Mucosa of descending colon (tissue), 3 donors: Measurements from ENCODE around the gene SLC7A6. TPM values are rescaled to one million over a fixed set of nuclear protein-coding genes. Genes with fewer than 3 reads are reported as not detected.

Experiments used
- ATAC-seq: fragments of 200-7000 bp; cut with Tn5 transposase; one replicate; pipeline ENCODE4 v1.9.1; 2020; ENCODE audit warnings: mild to moderate bottlenecking, moderate library complexity
- DNase-seq, 3 donors: peaks; one replicate each; pipeline ENCODE4 v3.0.0-alpha.2; 2020
- H3K36me3 ChIP-seq: fragments of 200-600 bp; one replicate; pipeline ENCODE4 v1.8.0; 2021; ENCODE audit warnings: low read depth, mild to moderate bottlenecking
- H3K4me1 ChIP-seq: fragments of 200-600 bp; one replicate; pipeline ENCODE4 v1.8.0; 2021; ENCODE audit warnings: low read depth, mild to moderate bottlenecking
- H3K4me3 ChIP-seq: fragments of 200-600 bp; one replicate; pipeline ENCODE4 v1.8.0; 2021; ENCODE audit warnings: mild to moderate bottlenecking
- H3K9me3 ChIP-seq: fragments of 200-600 bp; one replicate; pipeline ENCODE4 v1.8.0; 2021; ENCODE audit warnings: mild to moderate bottlenecking
- CTCF ChIP-seq: fragments of 200-600 bp; IDR thresholded peaks from one replicate; pipeline ENCODE4 v1.8.0; 2022; ENCODE audit warnings: antibody characterized with exemption, mild to moderate bottlenecking
- intact Hi-C, 2 donors: fragments of 100-400 bp; cut with DNase I in 1 of 2; cut with micrococcal nuclease in 1 of 2; formaldehyde crosslinking; loops; one replicate each; pipeline versions ENCODE4 v1.11.0 to v1.11.1; 2022; cut with DNase I, micrococcal nuclease
- total RNA-seq, 3 donors: library from RNA; stranded (reverse); fragmentation: NEBNext Ultra II Directional in 2 of 3; extraction: Animal tissue kit (Norgen Biotek cat#: 25700) in 2 of 3; gene quantifications; one replicate each; pipeline versions ENCODE4 v1.2.1 to v1.2.4, GENCODE V29; 2021 to 2023
- donor health status: DM: no; HTN: no; CAD: no; lungs with moderate emphysema.
- donor health status: DM: no; HTN: no; CAD: no.
- donor health status: DM: no; HTN: yes; CAD: no.

SLC7A6 gene
- total RNA-seq, 3 donors from 2014 or later = 35.0 to 41.4 (median 37.2) TPM

DNA sequence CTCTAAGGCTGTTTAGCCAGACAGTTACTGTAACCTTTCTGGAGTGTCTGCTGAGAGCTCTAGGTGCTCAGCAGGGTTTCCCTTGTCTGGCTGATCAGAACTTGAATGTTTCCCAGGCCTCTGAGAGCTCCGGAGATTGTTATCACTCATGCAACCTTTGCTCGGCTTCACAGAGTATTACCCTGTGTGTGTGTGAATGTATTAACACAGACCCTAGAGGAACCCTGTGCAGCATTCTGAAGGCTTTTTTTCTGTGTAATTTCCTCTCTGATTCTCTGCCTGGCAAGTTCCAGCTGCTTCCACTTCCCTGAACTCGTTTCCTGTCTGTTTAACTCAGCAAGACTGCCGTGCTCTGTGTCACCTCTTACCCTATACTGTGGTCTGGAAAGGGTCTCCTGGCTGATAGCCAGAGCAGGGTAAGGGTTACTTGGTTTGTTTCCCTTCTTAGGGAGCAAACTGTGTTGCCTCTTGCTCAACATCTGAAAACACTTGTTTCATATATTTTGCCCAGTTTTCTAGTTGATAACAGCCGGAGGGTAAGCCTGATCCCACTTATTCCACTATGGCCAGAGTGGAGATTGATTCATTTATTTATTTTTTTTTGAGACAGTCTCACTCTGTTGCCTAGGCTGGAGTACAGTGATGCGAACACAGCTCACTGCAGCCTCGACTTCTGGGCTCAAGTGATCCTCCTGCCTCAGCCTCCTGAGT lies 68.2 kb downstream of the SLC7A6 start:
- H3K36me3 ChIP-seq = no peaks in the 10 kb centered on the region

DNA sequence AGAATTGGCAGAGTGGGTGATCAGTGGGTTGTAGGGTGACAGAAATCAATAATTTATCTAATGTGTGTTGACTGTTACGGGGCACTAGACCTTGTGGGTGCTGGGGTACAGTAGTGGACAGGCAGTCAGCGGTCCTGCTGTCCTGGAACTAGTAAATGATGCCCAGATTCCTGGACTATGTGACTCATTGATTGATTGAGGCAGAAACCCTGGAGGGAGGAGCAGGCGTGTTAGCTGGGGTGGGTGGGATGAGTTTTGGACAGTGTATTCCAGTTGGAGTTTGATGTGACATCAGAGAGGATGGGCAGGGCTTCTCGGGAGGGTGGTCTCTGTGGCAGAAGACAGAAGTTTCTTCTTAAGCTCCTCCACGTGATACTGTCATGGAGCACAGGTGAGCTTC lies 70.8 kb downstream of the SLC7A6 start:
- intact Hi-C loops = no loop called here
- H3K9me3 ChIP-seq = no peaks in the 10 kb centered on the region
- no peaks in the 10 kb centered on the region for H3K36me3 ChIP-seq
- DNase-seq = no peak
- TF ChIP-seq CTCF = no peak
- no peak overlapping the region for H3K4me3 ChIP-seq
- H3K4me1 ChIP-seq = no peaks in the 10 kb centered on the region
- no peak for ATAC-seq

More for the DNA sequence above, 68.2 kb downstream of the SLC7A6 start:
- H3K4me1 ChIP-seq = no peaks in the 10 kb centered on the region
- no peak for TF ChIP-seq CTCF
- no peak overlapping the region for H3K4me3 ChIP-seq
- intact Hi-C loops = no loop called here
- no peaks in the 10 kb centered on the region for H3K9me3 ChIP-seq
- ATAC-seq = peak; percentile 20
- peak in 1 of 3 donors; percentile 46 for DNase-seq

DNA sequence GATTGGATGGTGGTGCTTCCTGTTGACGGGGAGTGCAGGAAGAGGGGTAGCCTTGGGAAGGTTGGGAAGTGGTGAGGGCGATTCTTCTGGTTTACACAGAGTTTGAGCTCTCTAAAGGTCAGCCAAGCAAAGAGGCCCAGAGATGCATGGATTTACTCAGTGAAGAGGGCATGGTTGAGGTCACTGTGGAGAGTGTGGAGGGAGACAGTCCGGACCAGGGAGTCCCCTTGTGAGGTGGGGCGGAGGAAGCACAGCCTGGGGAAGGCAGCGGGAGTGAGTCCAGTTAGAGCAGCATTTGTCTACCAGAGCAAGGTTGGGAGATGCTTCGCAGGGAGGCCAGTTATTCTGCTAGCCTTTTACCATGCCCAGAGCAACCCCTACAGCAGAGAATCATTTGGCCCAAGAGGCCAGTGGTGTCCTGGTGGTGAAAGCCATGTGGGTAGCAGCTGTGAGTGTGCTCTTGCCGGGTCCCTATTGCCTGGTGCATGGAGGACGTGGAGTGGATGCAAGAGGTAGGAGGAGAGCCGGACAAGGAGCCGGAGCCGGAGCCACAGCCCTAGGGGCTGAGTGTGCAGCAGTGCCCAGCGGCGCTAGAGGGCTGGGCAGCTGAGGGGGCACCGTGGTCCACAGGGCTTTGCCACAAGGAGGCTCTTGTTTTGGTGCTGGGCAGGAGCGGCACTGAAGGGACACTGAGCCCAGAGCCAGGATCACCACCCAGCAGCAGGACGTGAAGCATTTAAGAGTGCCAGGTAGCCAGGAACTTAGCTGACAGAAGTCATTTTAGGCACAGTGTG lies 74.2 kb downstream of the SLC7A6 start:
- ATAC-seq = no peak
- intact Hi-C loops = no loop called here
- H3K9me3 ChIP-seq = no peaks in the 10 kb centered on the region
- no peak overlapping the region for H3K4me3 ChIP-seq
- DNase-seq = no peak
- H3K36me3 ChIP-seq = no peaks in the 10 kb centered on the region
- no peaks in the 10 kb centered on the region for H3K4me1 ChIP-seq
- no peak for TF ChIP-seq CTCF

DNA sequence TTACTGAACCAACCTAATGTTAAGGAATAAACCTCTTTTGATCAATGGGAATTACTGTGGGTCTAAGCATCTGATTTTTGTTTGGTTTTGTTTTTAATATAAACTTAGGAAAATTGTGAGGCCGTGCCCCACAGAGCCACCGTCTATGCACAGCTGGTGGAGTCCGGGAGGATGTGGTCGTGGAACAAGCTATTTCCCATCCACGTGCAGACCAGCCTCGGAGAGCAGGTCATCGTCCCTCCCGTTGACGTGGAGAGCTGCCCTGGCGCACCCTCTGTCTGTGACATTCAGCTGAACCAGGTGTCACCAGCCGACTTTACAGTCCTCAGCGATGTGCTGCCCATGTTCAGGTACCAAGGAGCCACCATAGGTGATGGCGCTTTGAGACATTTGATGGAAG lies 74.9 kb downstream of the SLC7A6 start:
- intact Hi-C loops = no loop called here
- Histone ChIP-seq H3K4me3 (no peak overlapping the region), H3K36me3 (no peaks in the 10 kb centered on the region), H3K4me1 (no peaks in the 10 kb centered on the region), H3K9me3 (no peaks in the 10 kb centered on the region)
- no peak for TF ChIP-seq CTCF
- DNase-seq = no peak
- no peak for ATAC-seq

GRCh38 chr16:68342620-68343019 lies 78.3 kb downstream of the SLC7A6 start:
- no peaks in the 10 kb centered on the region for H3K36me3 ChIP-seq
- no peak overlapping the region for H3K4me3 ChIP-seq
- ATAC-seq (no peak), DNase-seq (no peak)
- intact Hi-C loops = no loop called here
- no peaks in the 10 kb centered on the region for H3K9me3 ChIP-seq
- no peaks in the 10 kb centered on the region for H3K4me1 ChIP-seq
- no peak for TF ChIP-seq CTCF
